Superior temporal gyrus (tissue), 1 donor: ENCODE measurements around the gene KCTD17.

Experiments used
- DNase-seq: peaks from one replicate; pipeline ENCODE4 v3.0.0-alpha.2; 2016; ENCODE audit errors: extremely low spot score

KCTD17 gene

GRCh38 chr22:37103656-37104452 is 52.3 kb downstream of the KCTD17 start:
- no peak for DNase-seq

GRCh38 chr22:37105154-37105553 is 53.6 kb downstream of the KCTD17 start:
- DNase-seq: no peak

- no peak for DNase-seq
These were observed 54.4 kb downstream of the KCTD17 start for GRCh38 chr22:37105990-37106389.

- no peak for DNase-seq
These were observed 56.5 kb downstream of the KCTD17 start for GRCh38 chr22:37107816-37108621.

- no peak for DNase-seq
These were observed 57.8 kb downstream of the KCTD17 start, which contains the start of gene TMPRSS6 for GRCh38 chr22:37109242-37109917. Gene TMPRSS6 (minus strand): TSS chr22:37109713. CDS start chr22:37103417, 6,296 bp downstream.

GRCh38 chr22:37111156-37111717 is 59.7 kb downstream of the KCTD17 start:
- DNase-seq: no peak

- no peak for DNase-seq
These were observed 60.7 kb downstream of the KCTD17 start for GRCh38 chr22:37112084-37112728.
